IPS-11a (cell line): Measurements from ENCODE around the gene KRTAP10-6.
"Not testable (repeated sequence)": the region's sequence is repeated elsewhere in the genome, so short reads cannot be mapped to it uniquely, and the experiment has no call there.

ENCODE experiments used
- H3K4me3 ChIP-seq: one replicate; pipeline ENCODE4 v1.5.1; 2013; ENCODE audit warnings: low read depth, low read length, control low read depth

Gene KRTAP10-6

GRCh38 chr21:44558695-44559094 lies 33.6 kb downstream of the KRTAP10-6 start, which contains the start of gene KRTAP10-3:
Gene KRTAP10-3 (minus strand): TSS chr21:44558795. CDS start chr21:44558715, 80 bp downstream.
- H3K4me3 ChIP-seq = no peak within 1 kb of the TSS

- not testable (repeated sequence) for H3K4me3 ChIP-seq
Observed at GRCh38 chr21:44558329-44558675, 34.0 kb downstream of the KRTAP10-6 start.

- no peak overlapping the region for H3K4me3 ChIP-seq
Observed at GRCh38 chr21:44557491-44558328, 34.6 kb downstream of the KRTAP10-6 start.

GRCh38 chr21:44556879-44557278 lies 35.4 kb downstream of the KRTAP10-6 start:
- no peak overlapping the region for H3K4me3 ChIP-seq

GRCh38 chr21:44555200-44555875 lies 37.0 kb downstream of the KRTAP10-6 start:
- H3K4me3 ChIP-seq = no peak overlapping the region

- H3K4me3 ChIP-seq = no peak overlapping the region
Observed at GRCh38 chr21:44552681-44553080, 39.6 kb downstream of the KRTAP10-6 start.

- no peak overlapping the region for H3K4me3 ChIP-seq
Observed at GRCh38 chr21:44552136-44552535, 40.2 kb downstream of the KRTAP10-6 start.

GRCh38 chr21:44551340-44551961 lies 40.9 kb downstream of the KRTAP10-6 start, which contains the start of gene KRTAP10-2:
Gene KRTAP10-2 (minus strand): TSS chr21:44551505. CDS start chr21:44551458, 47 bp downstream.
- no peak within 1 kb of the TSS for H3K4me3 ChIP-seq

- no peak overlapping the region for H3K4me3 ChIP-seq
Observed at GRCh38 chr21:44550807-44551206, 41.5 kb downstream of the KRTAP10-6 start.

- not testable (repeated sequence) for H3K4me3 ChIP-seq
Observed at GRCh38 chr21:44550285-44550684, 42.0 kb downstream of the KRTAP10-6 start.

GRCh38 chr21:44549525-44550211 lies 42.6 kb downstream of the KRTAP10-6 start:
- H3K4me3 ChIP-seq = no peak overlapping the region

GRCh38 chr21:44548922-44549321 lies 43.4 kb downstream of the KRTAP10-6 start:
- no peak overlapping the region for H3K4me3 ChIP-seq

- no peak overlapping the region for H3K4me3 ChIP-seq
Observed at GRCh38 chr21:44548381-44548780, 43.9 kb downstream of the KRTAP10-6 start.

GRCh38 chr21:44547656-44548331 lies 44.5 kb downstream of the KRTAP10-6 start:
- no peak overlapping the region for H3K4me3 ChIP-seq

- no peak overlapping the region for H3K4me3 ChIP-seq
Observed at GRCh38 chr21:44544566-44544965, 47.7 kb downstream of the KRTAP10-6 start.

- no peak overlapping the region for H3K4me3 ChIP-seq
Observed at GRCh38 chr21:44542716-44543115, 49.6 kb downstream of the KRTAP10-6 start.
